Pancreas (tissue), 10 donors: Measurements from ENCODE around the gene TMEM109. TPM values are rescaled to one million over a fixed set of nuclear protein-coding genes. Genes with fewer than 3 reads are reported as not detected.

Experiments used
- ATAC-seq, 4 donors: fragments of 200-7000 bp; cut with Tn5 transposase; one replicate each; pipeline versions ENCODE4 v1.8.0 to v1.9.1; 2020; ENCODE audit warnings: mild to moderate bottlenecking in 4 of 4, moderate library complexity in 4 of 4
- DNase-seq, 6 donors: peaks; one replicate each; pipeline ENCODE4 v3.0.0-alpha.2; 2020
- FAIRE-seq: peaks from 2 replicates; lab custom pipeline; 2012; peaks lifted over from hg19 to GRCh38; lab: Jason Lieb, UNC
- H3K27ac ChIP-seq, 4 donors: fragments of 200-600 bp; sonication (generic); 1 replicate in 3 of 4; 2 replicates in 1 of 4; pipeline versions ENCODE4 v1.5.0 to v1.8.0; 2020
- H3K27me3 ChIP-seq, 4 donors: fragments of 200-600 bp; one replicate each; pipeline ENCODE4 v1.8.0; 2021
- H3K36me3 ChIP-seq, 3 donors: fragments of 200-600 bp; sonication (generic) in 1 of 3; one replicate each; pipeline versions ENCODE4 v1.5.0 to v1.8.0; 2020 to 2021
- H3K4me1 ChIP-seq, 3 donors: fragments of 200-600 bp; one replicate each; pipeline ENCODE4 v1.8.0; 2021
- H3K4me3 ChIP-seq, 4 donors: fragments of 200-600 bp; sonication (generic) in 2 of 4; one replicate each; pipeline versions ENCODE4 v1.5.0 to v1.8.0; 2020 to 2021
- H3K9me3 ChIP-seq, 4 donors: fragments of 200-600 bp; one replicate each; pipeline ENCODE4 v1.8.0; 2021
- CTCF ChIP-seq, 4 donors: fragments of 200-600 bp; sonication (generic) in 3 of 4; IDR thresholded peaks; one replicate each; pipeline versions ENCODE4 v1.5.0 to v1.8.0; 2021; ENCODE audit warnings: antibody characterized with exemption in 4 of 4
- WGBS, 2 donors: extraction: QIAGEN DNeasy Blood & Tissue Kit; methylation state at CpG; one replicate each; pipeline ENCODE4 v1.1.7; 2013; 5-methylcytosine and 5-hydroxymethylcytosine counted together
- intact Hi-C, 3 donors: fragments of 100-400 bp; cut with DNase I; formaldehyde crosslinking; loops; one replicate each; pipeline versions ENCODE4 v1.11.1 to v1.14.2; 2022
- polyA plus RNA-seq, 2 donors: library from polyadenylated mRNA; stranded (reverse); fragments of 200-250 nt; gene quantifications; one replicate each; pipeline ENCODE4 v1.2.3, GENCODE V29; 2013
- total RNA-seq, 6 donors: library from RNA; stranded (reverse); fragmentation: NEBNext Ultra II Directional in 4 of 6; extraction: Animal tissue kit (Norgen Biotek cat#: 25700) in 4 of 6; gene quantifications; one replicate each; pipeline versions ENCODE4 v1.2.1 to v1.2.4, GENCODE V29; 2021 to 2023
- donor health status: healthy with polysubstance abuse.
- donor health status: DM: no; HTN: no; CAD: no; lungs with moderate emphysema.
- donor health status: DM: no; HTN: no; CAD: no.
- donor health status: control.
- donor health status: control.
- donor health status: Bipolar disorder and iron deficiency.
- donor health status: DM: yes; HTN: yes; CAD: no.
- donor health status: DM: no; HTN: no; CAD: no.
- donor health status: DM: no; HTN: no; CAD: no.
- donor health status: DM: yes; HTN: yes; CAD: no.

TMEM109 gene
- total and polyA plus RNA-seq, 8 donors: 28.2 to 53.0 (median 40.0) TPM

GRCh38 chr11:60960405-60960804, 46.4 kb downstream of the TMEM109 start:
- Histone ChIP-seq H3K4me1 (no peaks in the 10 kb centered on the region), H3K36me3 (no peaks in the 10 kb centered on the region), H3K9me3 (no peaks in the 10 kb centered on the region), H3K27ac (no peak overlapping the region), H3K27me3 (no peaks in the 10 kb centered on the region), H3K4me3 (no peak overlapping the region)
- TF ChIP-seq CTCF (IDR thresholded peaks at IDR 0.05): no peak
- 87 to 96% methylated on average over 7 of the region's 7 CpGs for WGBS, 2 donors
- no peak for DNase-seq
- FAIRE-seq: no peak
- intact Hi-C loops: no loop called here
- no peak for ATAC-seq

GRCh38 chr11:60964801-60965200, 50.8 kb downstream of the TMEM109 start:
- H3K27me3 ChIP-seq: no peaks in the 10 kb centered on the region
- no peak overlapping the region for H3K4me3 ChIP-seq
- ATAC-seq (no peak), FAIRE-seq (no peak), DNase-seq (no peak)
- no peak for TF ChIP-seq CTCF (IDR thresholded peaks at IDR 0.05)
- H3K9me3 ChIP-seq: no peaks in the 10 kb centered on the region
- no peaks in the 10 kb centered on the region for H3K4me1 ChIP-seq
- WGBS, 2 donors: 73 to 81% methylated on average over 6 of the region's 6 CpGs
- H3K27ac ChIP-seq: no peak overlapping the region
- H3K36me3 ChIP-seq: no peaks in the 10 kb centered on the region
- intact Hi-C loops: no loop called here

- TF ChIP-seq CTCF (IDR thresholded peaks at IDR 0.05): no peak
- ATAC-seq: peak in 1 of 4 donors; percentile 49
- DNase-seq: no peak
- intact Hi-C loops: no loop called here
- FAIRE-seq: no peak
- no peak overlapping the region for H3K27ac ChIP-seq
- 69 to 83% methylated on average over 4 of the region's 4 CpGs for WGBS, 2 donors
- no peak overlapping the region for H3K4me3 ChIP-seq
- H3K4me1 ChIP-seq: no peaks in the 10 kb centered on the region
- no peaks in the 10 kb centered on the region for H3K9me3 ChIP-seq
- H3K36me3 ChIP-seq: no peaks in the 10 kb centered on the region
- H3K27me3 ChIP-seq: no peaks in the 10 kb centered on the region
Measured at GRCh38 chr11:60966890-60967289, 52.9 kb downstream of the TMEM109 start.

- Histone ChIP-seq H3K27ac (no peak overlapping the region), H3K36me3 (no peaks in the 10 kb centered on the region), H3K27me3 (no peaks in the 10 kb centered on the region), H3K9me3 (no peaks in the 10 kb centered on the region), H3K4me3 (no peak overlapping the region), H3K4me1 (no peaks in the 10 kb centered on the region)
- DNase-seq: no peak
- ATAC-seq: no peak
- TF ChIP-seq CTCF (IDR thresholded peaks at IDR 0.05): no peak
- WGBS, 2 donors: 55 to 88% methylated on average over 1 of the region's 1 CpG
- FAIRE-seq: no peak
- intact Hi-C loops: no loop called here
Measured at GRCh38 chr11:60968223-60968622, 54.3 kb downstream of the TMEM109 start.

DNA sequence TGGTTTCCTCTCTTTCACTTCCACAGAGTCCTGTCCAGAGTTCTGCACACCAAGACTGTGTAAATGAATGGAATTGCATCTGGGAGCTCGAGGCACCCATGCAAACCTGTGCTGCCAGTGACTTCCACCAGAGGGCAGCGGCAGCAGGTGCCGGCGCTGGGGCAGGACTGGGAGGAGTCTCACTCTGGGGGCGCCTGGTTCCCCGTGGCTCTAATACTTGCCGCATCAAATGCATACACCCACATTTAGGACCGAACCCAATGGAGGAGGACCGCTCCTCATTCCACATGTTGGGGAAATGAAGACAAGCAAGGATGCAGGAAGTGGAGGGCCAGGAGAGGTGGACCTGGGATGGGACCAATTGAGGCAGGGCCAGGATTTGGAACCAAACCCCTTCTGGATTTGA, 56.4 kb downstream of the TMEM109 start:
- no peaks in the 10 kb centered on the region for H3K9me3 ChIP-seq
- DNase-seq (peak; percentile 34 to 89 (median 68)), ATAC-seq (peak; percentile 71 to 94 (median 92)), FAIRE-seq (no peak)
- 12 to 13% methylated on average over 9 of the region's 9 CpGs for WGBS, 2 donors
- no peaks in the 10 kb centered on the region for H3K27me3 ChIP-seq
- intact Hi-C loops: no loop called here
- peak; percentile 64 to 91 (median 79) for TF ChIP-seq CTCF (IDR thresholded peaks at IDR 0.05)
- H3K27ac ChIP-seq: no peak overlapping the region
- no peaks in the 10 kb centered on the region for H3K4me1 ChIP-seq
- H3K4me3 ChIP-seq: no peak overlapping the region
- H3K36me3 ChIP-seq: no peaks in the 10 kb centered on the region
